SK-N-SH treated with all-trans-retinoic acid at 6 μM for 48 hours (cell line): Measurements from ENCODE around the gene RPL36AL.

ENCODE experiments used
- OSR1 ChIP-seq: fragments of 250-450 bp; sonication (Bioruptor Pico); IDR thresholded peaks from 2 replicates; pipeline ENCODE4 v1.8.0; 2022; ENCODE audit warnings: moderate library complexity, mild to moderate bottlenecking, inconsistent platforms
- PATZ1 ChIP-seq: fragments of 250-450 bp; sonication (Bioruptor Pico); IDR thresholded peaks from 2 replicates; pipeline ENCODE4 v1.8.0; 2020; ENCODE audit warnings: mild to moderate bottlenecking, moderate library complexity, borderline replicate concordance
- TSHZ2 ChIP-seq: fragments of 250-450 bp; sonication (Bioruptor Pico); IDR thresholded peaks from 2 replicates; pipeline ENCODE4 v1.5.0; 2020; ENCODE audit warnings: mild to moderate bottlenecking, moderate library complexity

DNA sequence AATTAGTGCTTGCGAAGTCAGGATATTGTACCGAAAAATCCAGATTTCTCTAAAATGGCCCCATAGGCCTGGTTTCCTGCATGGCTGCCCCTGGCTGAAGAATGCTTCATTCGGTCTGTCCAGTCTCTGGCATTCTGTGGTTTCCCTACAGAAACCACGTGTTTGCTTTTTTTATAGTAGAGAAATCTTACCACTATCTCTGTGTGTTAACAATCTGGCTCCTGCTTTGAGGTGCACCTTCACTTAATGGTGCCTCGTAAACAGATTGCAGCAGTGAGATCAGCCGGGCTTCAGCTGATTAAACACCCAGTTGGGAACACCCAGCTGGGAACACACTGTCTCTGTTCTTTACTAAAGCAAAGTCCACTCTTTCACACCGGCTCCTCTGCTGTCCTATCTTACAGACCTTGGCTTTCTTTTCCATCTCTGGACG, 21.3 kb upstream of the RPL36AL start:
- TF ChIP-seq PATZ1 (CRISPR knock-in tag) (no peak), TSHZ2 (CRISPR knock-in tag) (no peak), OSR1 (CRISPR knock-in tag) (no peak)
